Heart left ventricle (tissue), 16 donors: ENCODE data around the gene PRIMA1. TPM values are rescaled to one million over a fixed set of nuclear protein-coding genes. Genes with fewer than 3 reads are reported as not detected.

Experiments
- ATAC-seq, 4 donors: fragments of 200-7000 bp; cut with Tn5 transposase; one replicate each; pipeline ENCODE4 v1.9.1; 2020 to 2022; ENCODE audit warnings: moderate library complexity in 4 of 4, mild to moderate bottlenecking in 3 of 4, moderate number of reproducible peaks in 1 of 4
- DNase-seq, 5 donors: peaks; one replicate each; pipeline ENCODE4 v3.0.0-alpha.2; 2020
- H3K27ac ChIP-seq, 12 donors: fragments of 200-600 bp; sonication (generic) in 4 of 12; one replicate each; pipeline versions ENCODE4 v1.5.0 to v1.8.0; 2016 to 2022; ENCODE audit warnings: mild to moderate bottlenecking in 2 of 12
- H3K27me3 ChIP-seq, 9 donors: fragments of 200-600 bp; sonication (generic) in 2 of 9; one replicate each; pipeline versions ENCODE4 v1.5.1 to v1.8.0; 2016 to 2022; ENCODE audit warnings: mild to moderate bottlenecking in 3 of 9
- H3K36me3 ChIP-seq, 9 donors: fragments of 200-600 bp; sonication (generic) in 2 of 9; one replicate each; pipeline versions ENCODE4 v1.5.0 to v1.8.0; 2018 to 2022; ENCODE audit warnings: mild to moderate bottlenecking in 2 of 9
- H3K4me1 ChIP-seq, 12 donors: fragments of 200-600 bp; sonication (generic) in 4 of 12; one replicate each; pipeline versions ENCODE4 v1.5.0 to v1.8.0; 2016 to 2022; ENCODE audit warnings: mild to moderate bottlenecking in 3 of 12
- H3K4me3 ChIP-seq, 12 donors: fragments of 200-600 bp; sonication (generic) in 4 of 12; one replicate each; pipeline versions ENCODE4 v1.5.0 to v1.8.0; 2017 to 2022; ENCODE audit warnings: mild to moderate bottlenecking in 9 of 12, moderate library complexity in 4 of 12
- H3K9me3 ChIP-seq, 12 donors: fragments of 200-600 bp; sonication (generic) in 4 of 12; one replicate each; pipeline versions ENCODE4 v1.5.0 to v1.8.0; 2016 to 2022; ENCODE audit warnings: mild to moderate bottlenecking in 1 of 12
- POLR2A ChIP-seq, 2 donors: fragments of 450-650 bp; IDR thresholded peaks; one replicate each; pipeline ENCODE4 v1.6.1; 2017; ENCODE audit warnings: antibody characterized with exemption in 2 of 2, mild to moderate bottlenecking in 2 of 2, moderate library complexity in 2 of 2
- WGBS, 4 donors: extraction: QIAGEN DNeasy Blood & Tissue Kit in 2 of 4; methylation state at CpG; one replicate each; pipeline versions ENCODE4 v1.1.5 to v1.1.7; 2013 to 2018; 5-methylcytosine and 5-hydroxymethylcytosine counted together
- intact Hi-C, 10 donors: fragments of 100-400 bp; cut with DNase I; formaldehyde crosslinking; loops; one replicate each; pipeline versions ENCODE4 v1.11.1 to v1.14.2; 2022
- polyA plus RNA-seq, 2 donors: library from polyadenylated mRNA; stranded (reverse); fragments of 200-250 nt; gene quantifications; one replicate each; pipeline ENCODE4 v1.2.3, GENCODE V29; 2013
- total RNA-seq, 9 donors: library from RNA; depleted of rRNA in 2 of 9; stranded (reverse); fragments of >200 nt in 2 of 9; fragmentation: NEBNext Ultra II Directional in 3 of 9; extraction: Animal tissue kit (Norgen Biotek cat#: 25700) in 3 of 9; gene quantifications; one replicate each; pipeline versions ENCODE4 v1.1.0 to v1.2.4, GENCODE V29; 2016 to 2023
- TF ChIP-seq, protein P1 (sequence below), 12 donors: fragments of 200-600 bp; sonication (generic) in 4 of 12; IDR thresholded peaks; one replicate each; pipeline versions ENCODE4 v1.5.0 to v1.8.0; 2018 to 2022; ENCODE audit warnings: antibody characterized with exemption in 12 of 12, mild to moderate bottlenecking in 5 of 12
- donor health status: ischemic (EF 13 %, LVEDD 7.1; RV severe dilation, severe dysfunction).
- donor health status: healthy with polysubstance abuse.
- donor health status: DM: no; HTN: yes; CAD: no.
- donor health status: DM: no; HTN: no; CAD: no.
- donor health status: ischemic (EF 25% LVEDD 6.9; RV normal size, moderate dysfunction).
- donor health status: ischemic (EF 25% LVEDD 5.7; RV mildly dilated, moderate dysfunction).
- donor health status: healthy.
- donor health status: DM: yes; HTN: yes; CAD: no.
- donor health status: ischemic (EF 35%, LVEDD 5.7; RV mildly dilated, moderate dysfunction).
- donor health status: nonischemic (EF 11% LVEDD 7.7; RV severe dilation, severe dysfunction).
- donor health status: DM: yes; HTN: yes; CAD: no.
- donor health status: PGD.
- donor health status: ischemic (EF 29% LVEDD 5.4; RV normal size, mild dysfunction).
- donor health status: nonischemic (EF 23%, LVEDD 6.1; RV moderate dilation, normal function).

Gene PRIMA1
- total and polyA plus RNA-seq, 11 donors = 1.4 to 27.5 (median 5.0) TPM

DNA sequence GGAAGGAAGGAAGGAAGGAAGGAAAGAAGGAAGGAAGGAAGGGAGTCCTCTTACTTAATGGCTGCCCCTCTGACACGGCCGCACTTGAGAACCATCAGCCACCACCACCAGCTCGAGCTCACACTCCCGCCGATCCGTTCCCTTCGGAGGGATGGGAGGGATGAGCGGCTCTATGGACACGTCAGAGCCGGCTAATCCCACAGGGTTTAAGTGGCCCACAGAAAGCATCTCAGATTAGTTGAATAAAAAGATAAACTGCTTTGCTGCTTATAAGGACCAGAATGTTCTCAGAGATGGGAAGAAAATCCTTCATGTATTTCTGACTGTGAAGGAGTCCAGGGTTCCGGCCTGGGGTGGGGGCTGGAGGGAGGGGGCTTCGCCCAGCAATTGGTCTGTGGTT lies 31.1 kb downstream of the PRIMA1 start:
- Histone ChIP-seq H3K9me3 (no peaks in the 10 kb centered on the region), H3K27ac (peak overlapping the region in 1 of 12 donors; percentile 45), H3K4me1 (peaks cover 0 to 32% (median 8%) of the 10 kb centered on the region in 12 donors), H3K36me3 (no peaks in the 10 kb centered on the region), H3K4me3 (no peak overlapping the region), H3K27me3 (no peaks in the 10 kb centered on the region)
- 76 to 87% (median 82%) methylated on average over 12 of the region's 12 CpGs for WGBS, 4 donors
- no peak for ATAC-seq
- intact Hi-C loops = no loop called here
- DNase-seq = no peak
- TF ChIP-seq, protein P1, sequence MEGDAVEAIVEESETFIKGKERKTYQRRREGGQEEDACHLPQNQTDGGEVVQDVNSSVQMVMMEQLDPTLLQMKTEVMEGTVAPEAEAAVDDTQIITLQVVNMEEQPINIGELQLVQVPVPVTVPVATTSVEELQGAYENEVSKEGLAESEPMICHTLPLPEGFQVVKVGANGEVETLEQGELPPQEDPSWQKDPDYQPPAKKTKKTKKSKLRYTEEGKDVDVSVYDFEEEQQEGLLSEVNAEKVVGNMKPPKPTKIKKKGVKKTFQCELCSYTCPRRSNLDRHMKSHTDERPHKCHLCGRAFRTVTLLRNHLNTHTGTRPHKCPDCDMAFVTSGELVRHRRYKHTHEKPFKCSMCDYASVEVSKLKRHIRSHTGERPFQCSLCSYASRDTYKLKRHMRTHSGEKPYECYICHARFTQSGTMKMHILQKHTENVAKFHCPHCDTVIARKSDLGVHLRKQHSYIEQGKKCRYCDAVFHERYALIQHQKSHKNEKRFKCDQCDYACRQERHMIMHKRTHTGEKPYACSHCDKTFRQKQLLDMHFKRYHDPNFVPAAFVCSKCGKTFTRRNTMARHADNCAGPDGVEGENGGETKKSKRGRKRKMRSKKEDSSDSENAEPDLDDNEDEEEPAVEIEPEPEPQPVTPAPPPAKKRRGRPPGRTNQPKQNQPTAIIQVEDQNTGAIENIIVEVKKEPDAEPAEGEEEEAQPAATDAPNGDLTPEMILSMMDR (IDR thresholded peaks at IDR 0.05) = no peak
- TF ChIP-seq POLR2A (IDR thresholded peaks at IDR 0.05) = no peak

DNA sequence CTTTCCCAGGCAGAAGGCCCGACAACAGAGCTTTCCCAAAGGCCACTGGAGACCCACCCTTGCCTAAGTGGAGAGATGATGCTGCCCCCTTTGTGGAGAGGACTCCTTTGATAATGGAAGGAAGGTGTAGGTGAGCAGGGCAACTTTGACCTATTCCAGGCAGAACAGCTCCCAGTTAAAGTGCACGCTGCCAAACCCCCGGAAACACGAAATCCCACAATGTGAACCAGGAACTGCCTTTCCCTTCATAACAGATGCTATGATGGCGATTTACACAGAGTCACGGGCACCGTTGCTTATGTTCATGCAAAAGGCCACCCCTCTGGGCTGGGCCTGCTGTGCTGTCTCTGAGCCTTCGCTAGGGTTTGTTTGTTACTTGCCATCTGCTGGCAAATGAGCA lies 34.6 kb downstream of the PRIMA1 start:
- no peak overlapping the region for H3K4me3 ChIP-seq
- DNase-seq = no peak
- peak overlapping the region in 8 of 12 donors; percentile 31 to 79 (median 44) for H3K27ac ChIP-seq
- WGBS, 4 donors = 89 to 95% (median 92%) methylated on average over 7 to 8 of the region's 8 CpGs
- no peaks in the 10 kb centered on the region for H3K36me3 ChIP-seq
- no peaks in the 10 kb centered on the region for H3K27me3 ChIP-seq
- TF ChIP-seq, protein P1 (IDR thresholded peaks at IDR 0.05) = no peak
- TF ChIP-seq POLR2A (IDR thresholded peaks at IDR 0.05) = no peak
- intact Hi-C loops = no loop called here
- peaks cover 0 to 32% (median 11%) of the 10 kb centered on the region in 12 donors for H3K4me1 ChIP-seq
- ATAC-seq = no peak
- H3K9me3 ChIP-seq = no peaks in the 10 kb centered on the region

DNA sequence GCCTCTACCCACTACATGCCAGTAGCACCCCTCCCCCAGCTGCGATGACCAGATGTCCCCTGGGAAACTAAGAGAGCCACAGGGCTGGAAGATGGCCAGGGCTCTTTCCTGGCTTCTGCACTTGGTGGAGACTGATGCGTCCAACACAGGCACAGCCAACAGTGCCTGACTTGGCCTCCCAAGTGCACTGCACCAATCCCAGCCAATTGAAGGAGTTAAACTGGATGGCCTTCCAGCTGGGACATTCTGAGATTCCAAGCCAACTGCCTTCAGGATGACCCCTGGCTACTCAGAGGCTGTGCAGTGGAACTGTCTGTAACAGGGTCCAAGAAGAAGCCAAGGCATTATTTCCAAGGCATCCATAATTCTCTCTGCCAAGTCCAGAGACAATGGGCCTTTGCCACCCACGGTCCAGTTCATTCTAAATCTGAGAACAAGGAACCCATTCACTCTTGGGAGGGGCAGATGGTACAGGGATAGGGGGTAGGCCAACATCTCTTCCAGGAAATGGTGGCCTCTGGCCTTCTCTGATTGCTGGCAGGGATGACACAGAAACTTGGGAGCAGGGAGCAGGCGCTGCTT lies 35.2 kb downstream of the PRIMA1 start:
- Histone ChIP-seq H3K27me3 (no peaks in the 10 kb centered on the region), H3K4me3 (no peak overlapping the region), H3K9me3 (no peaks in the 10 kb centered on the region), H3K27ac (peak overlapping the region in 10 of 12 donors; percentile 18 to 79 (median 46)), H3K36me3 (no peaks in the 10 kb centered on the region), H3K4me1 (peaks cover 0 to 36% (median 16%) of the 10 kb centered on the region in 12 donors)
- DNase-seq (peak; percentile 80 to 93 (median 84)), ATAC-seq (peak; percentile 61 to 78 (median 70))
- WGBS, 4 donors = 31 to 54% (median 40%) methylated on average over 3 to 4 of the region's 4 CpGs
- intact Hi-C loops = no loop called here
- TF ChIP-seq POLR2A (IDR thresholded peaks at IDR 0.05) = no peak
- TF ChIP-seq, protein P1 (IDR thresholded peaks at IDR 0.05) = no peak

DNA sequence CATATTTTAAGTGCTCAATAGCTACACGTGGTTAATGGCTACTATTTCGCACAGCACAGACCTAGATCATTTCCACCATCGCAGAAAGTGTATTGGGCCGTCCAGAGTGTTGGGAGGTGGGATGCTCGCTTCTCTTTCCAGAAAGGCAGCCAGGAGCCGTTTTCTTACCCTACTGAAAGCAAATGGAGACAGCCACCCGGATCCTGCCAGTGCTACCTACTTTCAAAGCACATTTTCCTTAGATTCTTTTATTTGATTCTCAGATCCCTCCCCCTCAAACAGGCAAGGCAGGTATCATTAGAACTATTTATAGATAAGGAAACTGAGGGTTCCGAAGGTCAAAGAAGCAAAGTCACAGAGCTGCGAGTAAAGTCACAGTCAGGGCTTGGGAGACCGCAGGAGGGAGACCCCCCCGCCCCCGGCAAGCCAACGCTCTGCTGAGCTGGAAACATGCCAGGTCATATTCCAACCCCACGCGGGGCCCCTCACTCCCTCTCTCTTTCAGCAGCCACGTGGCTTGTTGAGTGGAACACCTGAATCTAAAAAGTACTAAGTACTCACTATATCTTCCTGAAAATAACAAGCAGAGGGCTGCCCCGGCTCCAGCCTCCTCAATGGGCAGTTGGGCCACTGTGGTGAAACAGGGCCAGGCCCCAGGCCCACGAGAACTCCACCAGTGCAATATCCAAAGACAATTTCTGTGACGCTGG lies 36.2 kb downstream of the PRIMA1 start:
- TF ChIP-seq POLR2A (IDR thresholded peaks at IDR 0.05) = no peak
- TF ChIP-seq, protein P1 (IDR thresholded peaks at IDR 0.05) = no peak
- no peak for ATAC-seq
- Histone ChIP-seq H3K27ac (peak overlapping the region in 8 of 12 donors; percentile 29 to 79 (median 46)), H3K4me3 (no peak overlapping the region), H3K4me1 (peaks cover 0 to 44% (median 16%) of the 10 kb centered on the region in 12 donors), H3K9me3 (no peaks in the 10 kb centered on the region), H3K27me3 (no peaks in the 10 kb centered on the region), H3K36me3 (no peaks in the 10 kb centered on the region)
- peak in 1 of 5 donors; percentile 21 for DNase-seq
- WGBS, 4 donors = 53 to 59% (median 57%) methylated on average over 19 of the region's 19 CpGs
- intact Hi-C loops = no loop called here
